ENCODE measurements around the gene TTC19.
A peak's percentile ranks its signal among the peaks of the same experiment; 100 is the strongest.

TTC19 gene

GRCh38 chr17:15966183-15966878, 33.3 kb upstream of the TTC19 start (continued):
- 0 out of 2 replicates have a peak, but pooled peaks have one; percentile 31 for TF ChIP-seq ZBTB44 (tag by site-specific recombination; IDR thresholded peaks at IDR 0.05)
- no peak for TF ChIP-seq SALL2 (tag by site-specific recombination; IDR thresholded peaks at IDR 0.05; ENCODE audit: borderline replicate concordance)
- TF ChIP-seq OSR2 (tag by site-specific recombination; IDR thresholded peaks at IDR 0.05), result peak; percentile 69; the same call in 1 of the 2 replicates
- no peak for TF ChIP-seq ZNF311 (tag by site-specific recombination; IDR thresholded peaks at IDR 0.05; ENCODE audit: borderline replicate concordance)
- no peak for TF ChIP-seq PBX3 (CRISPR knock-in tag; IDR thresholded peaks at IDR 0.05)
- TF ChIP-seq KLF7 (tag by site-specific recombination; IDR thresholded peaks at IDR 0.05; ENCODE audit: borderline replicate concordance), result no peak
- no peak for TF ChIP-seq ZNF624 (tag by site-specific recombination; IDR thresholded peaks at IDR 0.05)
- TF ChIP-seq ZNF324 (tag by site-specific recombination; IDR thresholded peaks at IDR 0.05), result no peak
- peak; percentile 84 for TF ChIP-seq ZBTB17 (tag by site-specific recombination; IDR thresholded peaks at IDR 0.05)
- TF ChIP-seq ZNF660 (tag by site-specific recombination; IDR thresholded peaks at IDR 0.05), result peak; percentile 52; the same call in 1 of the 2 replicates
- TF ChIP-seq SCRT2 (tag by site-specific recombination; IDR thresholded peaks at IDR 0.05), result peak; percentile 79
- no peak for TF ChIP-seq ZNF585B (tag by site-specific recombination; IDR thresholded peaks at IDR 0.05)
- no peak for TF ChIP-seq ZNF133 (tag by site-specific recombination; IDR thresholded peaks at IDR 0.05)
- TF ChIP-seq ZNF488 (tag by site-specific recombination; IDR thresholded peaks at IDR 0.05), result no peak
- TF ChIP-seq SCRT1 (tag by site-specific recombination; IDR thresholded peaks at IDR 0.05; ENCODE audit: borderline replicate concordance), result peak; percentile 61; the same call in 1 of the 2 replicates
- TF ChIP-seq ZNF16 (tag by site-specific recombination; IDR thresholded peaks at IDR 0.05; ENCODE audit: low read depth), result no peak
- TF ChIP-seq PRDM2 (tag by site-specific recombination; IDR thresholded peaks at IDR 0.05; ENCODE audit: borderline replicate concordance), result no peak
- TF ChIP-seq IKZF3 (tag by site-specific recombination; IDR thresholded peaks at IDR 0.05), result no peak
- TF ChIP-seq ZNF549 (tag by site-specific recombination; IDR thresholded peaks at IDR 0.05), result no peak
- peak; percentile 12; the same call in 1 of the 2 replicates for TF ChIP-seq SP2 (tag by site-specific recombination; IDR thresholded peaks at IDR 0.05)
- no peak for TF ChIP-seq REPIN1 (tag by site-specific recombination; IDR thresholded peaks at IDR 0.05; ENCODE audit: low read depth)
- TF ChIP-seq ZNF621 (tag by site-specific recombination; IDR thresholded peaks at IDR 0.05), result no peak
- TF ChIP-seq ZIC2 (tag by site-specific recombination; IDR thresholded peaks at IDR 0.05), result peak; percentile 83
- TF ChIP-seq ZNF843 (tag by site-specific recombination; IDR thresholded peaks at IDR 0.05), result no peak
- TF ChIP-seq PATZ1 (tag by site-specific recombination; IDR thresholded peaks at IDR 0.05), result no peak
- no peak for TF ChIP-seq ZSCAN5A (tag by site-specific recombination; IDR thresholded peaks at IDR 0.05)
- no peak for TF ChIP-seq ZNF354C (tag by site-specific recombination; IDR thresholded peaks at IDR 0.05; ENCODE audit: borderline replicate concordance, low read depth)
